Measurements from ENCODE around the gene MINDY4.
A peak's percentile ranks its signal among the peaks of the same experiment; 100 is the strongest.

MINDY4 gene

DNA sequence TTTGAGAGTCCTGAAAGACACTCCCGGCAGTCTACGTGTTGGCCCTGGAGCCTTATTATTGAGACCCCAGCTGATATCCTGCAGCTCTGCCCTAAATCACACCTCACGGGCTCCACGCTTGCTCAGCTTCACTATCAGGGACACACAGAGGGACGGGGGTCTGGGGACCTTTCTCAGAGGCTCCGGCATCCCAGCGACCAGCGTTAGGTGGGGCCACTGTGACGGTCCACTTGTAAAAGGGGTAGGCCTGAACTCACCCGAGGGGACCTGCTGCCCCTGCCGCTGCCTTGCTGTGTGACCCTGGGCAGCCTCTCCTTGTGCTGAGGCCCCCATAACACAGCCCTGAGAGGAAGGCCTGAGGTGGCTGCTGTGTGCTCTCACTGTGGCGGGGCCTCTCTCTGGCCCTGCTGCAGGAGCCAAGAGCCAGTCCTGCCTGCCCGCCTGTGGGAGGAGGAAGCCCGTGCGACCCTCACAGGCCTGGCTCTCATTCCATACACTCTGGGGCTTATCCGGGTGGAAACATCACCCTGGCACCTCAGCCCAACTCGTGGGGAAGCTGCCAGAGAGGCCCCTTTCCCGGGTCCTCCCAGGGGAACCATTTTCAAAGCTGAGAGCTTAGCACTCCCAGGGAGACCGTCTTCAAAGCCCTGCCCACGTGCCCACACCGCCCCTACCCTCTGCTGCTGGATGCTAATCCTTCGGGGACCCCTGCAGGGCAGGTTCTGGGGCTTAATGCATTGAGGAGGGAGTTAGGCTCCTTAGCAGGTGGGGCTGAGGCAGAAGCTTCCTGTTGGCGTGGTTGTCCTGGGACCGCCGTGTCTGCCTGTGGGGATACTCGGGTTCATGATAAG, 162.1 kb downstream of the MINDY4 start:
- peak overlapping the region; percentile 82 for H4K91ac ChIP-seq (ENCODE audit: low read depth, low read length, poor library complexity)
- H3K27ac ChIP-seq (replicated peaks; ENCODE audit: low read length), result no peak overlapping the region
- H3K14ac ChIP-seq (ENCODE audit: low read length), result no peak overlapping the region
- no peak overlapping the region for H3K23ac ChIP-seq (ENCODE audit: low read depth, low read length, poor library complexity)
- no peaks in the 10 kb centered on the region for H3K79me1 ChIP-seq (ENCODE audit: low read depth, low read length)
- no peaks in the 10 kb centered on the region for H3K9me3 ChIP-seq (replicated peaks in 1 of 2; ENCODE audit: control insufficient read depth in 2 of 2, insufficient read depth in 1 of 2, low read depth in 1 of 2, low read length in 2 of 2)
- peak overlapping the region; percentile 69 for H2AK5ac ChIP-seq (ENCODE audit: low read depth, low read length)
- H3K9ac ChIP-seq (ENCODE audit: low read depth, low read length, poor library complexity), result no peak overlapping the region
- no peak overlapping the region for H3K4me2 ChIP-seq (ENCODE audit: insufficient read depth, low read length, poor library complexity, severe bottlenecking)
- peak overlapping the region; percentile 37 for H2AFZ ChIP-seq (ENCODE audit: low read length)
- peak overlapping the region; percentile 67 for H3K18ac ChIP-seq (ENCODE audit: low read length)
- peak overlapping the region; percentile 43 for H2BK5ac ChIP-seq (ENCODE audit: low read length)
- H2BK15ac ChIP-seq (ENCODE audit: low read length), result peak overlapping the region; percentile 38
- H3K4me3 ChIP-seq (ENCODE audit: low read length in 2 of 2), result no peak overlapping the region
- H3K36me3 ChIP-seq (replicated peaks in 1 of 2; ENCODE audit: control insufficient read depth in 2 of 2, insufficient read depth in 2 of 2, low read length in 2 of 2), result no peaks in the 10 kb centered on the region
- no peak overlapping the region for H2BK12ac ChIP-seq (ENCODE audit: low read length)
- WGBS, 2 donors (ENCODE audit: extremely low coverage in 2 of 2, insufficient read length in 2 of 2, insufficient replicate concordance in 1 of 2), result no CpG with 5 or more reads among the region's 26 CpGs
- H3K4ac ChIP-seq (ENCODE audit: low read length), result no peak overlapping the region
- no peak overlapping the region for H2BK120ac ChIP-seq (ENCODE audit: low read depth, low read length)
- H3K27me3 ChIP-seq (ENCODE audit: control insufficient read depth in 3 of 3, insufficient read depth in 3 of 3, low read depth in 1 of 3, low read length in 3 of 3), result peaks cover 0 to 14% (median 0%) of the 10 kb centered on the region in 3 experiments
- no peak for DNase-seq (ENCODE audit: low spot score)
- H4K8ac ChIP-seq (ENCODE audit: low read depth, low read length), result peak overlapping the region; percentile 70
- peaks cover 0 to 11% of the 10 kb centered on the region in 2 donors for H3K4me1 ChIP-seq (ENCODE audit: control insufficient read depth in 2 of 2, insufficient read depth in 1 of 2, low read depth in 1 of 2, low read length in 2 of 2)

DNA sequence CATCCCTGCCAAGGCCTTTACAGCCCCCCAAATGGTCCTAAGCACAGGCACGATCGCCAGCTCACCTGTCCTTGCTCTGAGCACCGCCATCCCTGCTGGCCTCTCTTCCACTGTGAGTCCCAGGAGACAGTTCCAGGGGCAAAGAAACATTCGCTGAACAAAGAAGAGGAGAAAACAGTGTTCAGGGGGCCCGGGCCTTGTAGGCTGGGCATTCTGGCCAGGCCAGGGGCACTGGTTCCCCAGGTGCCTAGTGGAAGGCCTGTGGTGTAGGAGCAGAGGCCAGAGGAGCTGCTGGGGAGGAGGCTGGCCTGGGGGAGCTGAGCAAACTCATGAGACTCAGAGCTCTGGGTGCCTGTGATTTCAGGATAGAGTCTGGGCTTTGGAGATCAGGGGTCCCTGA, 163.0 kb downstream of the MINDY4 start:
- H4K91ac ChIP-seq (ENCODE audit: low read depth, low read length, poor library complexity), result no peak overlapping the region
- no peak overlapping the region for H2AFZ ChIP-seq (ENCODE audit: low read length)
- H3K18ac ChIP-seq (ENCODE audit: low read length), result peak overlapping the region; percentile 41
- no peak overlapping the region for H4K8ac ChIP-seq (ENCODE audit: low read depth, low read length)
- H2BK15ac ChIP-seq (ENCODE audit: low read length), result peak overlapping the region; percentile 6
- no peak overlapping the region for H3K4me3 ChIP-seq (ENCODE audit: low read length in 2 of 2)
- H3K27me3 ChIP-seq (ENCODE audit: control insufficient read depth in 3 of 3, insufficient read depth in 3 of 3, low read depth in 1 of 3, low read length in 3 of 3), result peaks cover 0 to 14% (median 0%) of the 10 kb centered on the region in 3 experiments
- no peak overlapping the region for H2BK120ac ChIP-seq (ENCODE audit: low read depth, low read length)
- no peak overlapping the region for H3K23ac ChIP-seq (ENCODE audit: low read depth, low read length, poor library complexity)
- no peak overlapping the region for H3K4ac ChIP-seq (ENCODE audit: low read length)
- no peak overlapping the region for H3K14ac ChIP-seq (ENCODE audit: low read length)
- no peak overlapping the region for H2AK5ac ChIP-seq (ENCODE audit: low read depth, low read length)
- H3K79me1 ChIP-seq (ENCODE audit: low read depth, low read length), result no peaks in the 10 kb centered on the region
- no peak overlapping the region for H3K9ac ChIP-seq (ENCODE audit: low read depth, low read length, poor library complexity)
- no peaks in the 10 kb centered on the region for H3K36me3 ChIP-seq (replicated peaks in 1 of 2; ENCODE audit: control insufficient read depth in 2 of 2, insufficient read depth in 2 of 2, low read length in 2 of 2)
- no peaks in the 10 kb centered on the region for H3K9me3 ChIP-seq (replicated peaks in 1 of 2; ENCODE audit: control insufficient read depth in 2 of 2, insufficient read depth in 1 of 2, low read depth in 1 of 2, low read length in 2 of 2)
- WGBS, 2 donors (ENCODE audit: extremely low coverage in 2 of 2, insufficient read length in 2 of 2, insufficient replicate concordance in 1 of 2), result no CpG with 5 or more reads among the region's 5 CpGs
- H2BK12ac ChIP-seq (ENCODE audit: low read length), result no peak overlapping the region
- peaks cover 0 to 11% of the 10 kb centered on the region in 2 donors for H3K4me1 ChIP-seq (ENCODE audit: control insufficient read depth in 2 of 2, insufficient read depth in 1 of 2, low read depth in 1 of 2, low read length in 2 of 2)
- H3K27ac ChIP-seq (replicated peaks; ENCODE audit: low read length), result no peak overlapping the region
- DNase-seq (ENCODE audit: low spot score), result no peak
- H2BK5ac ChIP-seq (ENCODE audit: low read length), result no peak overlapping the region
- no peak overlapping the region for H3K4me2 ChIP-seq (ENCODE audit: insufficient read depth, low read length, poor library complexity, severe bottlenecking)

DNA sequence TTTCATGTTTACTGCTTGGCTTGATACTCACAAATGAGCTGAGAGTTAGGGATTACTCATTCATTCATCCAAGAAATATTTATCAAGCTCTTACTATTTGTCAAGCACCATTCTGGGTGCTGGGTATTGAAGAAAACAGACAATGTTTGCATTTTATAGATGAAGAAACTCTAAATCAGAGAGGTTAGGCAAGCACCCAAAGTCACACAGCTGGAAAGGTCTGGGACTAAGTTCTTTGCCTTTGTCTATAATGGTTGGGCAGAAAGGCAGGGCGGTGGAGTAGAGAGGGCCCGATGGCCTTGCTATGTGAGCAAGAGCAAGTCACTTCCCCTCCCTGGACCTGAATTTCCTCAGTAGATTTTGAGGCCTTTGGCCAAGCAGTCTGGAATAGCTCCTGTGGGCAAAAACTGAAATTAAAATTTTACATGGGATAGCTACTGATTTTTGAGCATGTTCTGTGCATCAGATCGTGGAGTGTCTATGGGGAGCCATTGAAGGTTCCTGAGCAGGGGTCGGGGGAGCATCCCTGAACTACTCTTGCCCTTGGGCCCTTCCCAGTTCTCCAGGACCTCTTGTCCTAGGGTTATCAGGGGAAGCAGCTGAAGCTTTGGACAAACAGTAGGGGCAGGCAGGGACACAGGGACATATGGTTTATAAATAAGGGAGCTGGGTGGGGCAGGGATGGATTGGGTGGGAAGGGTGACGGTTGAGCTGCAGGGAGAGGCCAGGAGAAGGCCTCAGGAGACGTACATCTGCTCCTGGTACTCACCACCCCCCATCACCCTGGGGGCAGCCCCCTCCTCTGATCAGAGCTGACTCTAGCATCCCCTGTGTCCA, 163.7 kb downstream of the MINDY4 start:
- Histone ChIP-seq H3K9ac (ENCODE audit: low read depth, low read length, poor library complexity) (no peak overlapping the region), H3K4me1 (ENCODE audit: control insufficient read depth in 2 of 2, insufficient read depth in 1 of 2, low read depth in 1 of 2, low read length in 2 of 2) (peaks cover 0 to 11% of the 10 kb centered on the region in 2 donors), H3K4me2 (ENCODE audit: insufficient read depth, low read length, poor library complexity, severe bottlenecking) (no peak overlapping the region), H3K14ac (ENCODE audit: low read length) (no peak overlapping the region), H2AK5ac (ENCODE audit: low read depth, low read length) (no peak overlapping the region), H3K27ac (replicated peaks; ENCODE audit: low read length) (no peak overlapping the region), H2BK120ac (ENCODE audit: low read depth, low read length) (no peak overlapping the region), H3K18ac (ENCODE audit: low read length) (peak overlapping the region; percentile 46), H4K91ac (ENCODE audit: low read depth, low read length, poor library complexity) (no peak overlapping the region), H2BK5ac (ENCODE audit: low read length) (no peak overlapping the region), H2BK12ac (ENCODE audit: low read length) (no peak overlapping the region), H3K4me3 (ENCODE audit: low read length in 2 of 2) (no peak overlapping the region), H3K23ac (ENCODE audit: low read depth, low read length, poor library complexity) (no peak overlapping the region), H3K4ac (ENCODE audit: low read length) (no peak overlapping the region), H2BK15ac (ENCODE audit: low read length) (no peak overlapping the region), H3K27me3 (ENCODE audit: control insufficient read depth in 3 of 3, insufficient read depth in 3 of 3, low read depth in 1 of 3, low read length in 3 of 3) (peaks cover 0 to 11% (median 0%) of the 10 kb centered on the region in 3 experiments), H4K8ac (ENCODE audit: low read depth, low read length) (no peak overlapping the region), H2AFZ (ENCODE audit: low read length) (no peak overlapping the region), H3K9me3 (replicated peaks in 1 of 2; ENCODE audit: control insufficient read depth in 2 of 2, insufficient read depth in 1 of 2, low read depth in 1 of 2, low read length in 2 of 2) (no peaks in the 10 kb centered on the region), H3K79me1 (ENCODE audit: low read depth, low read length) (no peaks in the 10 kb centered on the region), H3K36me3 (replicated peaks in 1 of 2; ENCODE audit: control insufficient read depth in 2 of 2, insufficient read depth in 2 of 2, low read length in 2 of 2) (no peaks in the 10 kb centered on the region)
- no peak for DNase-seq (ENCODE audit: low spot score)
- no CpG with 5 or more reads among the region's 6 CpGs for WGBS, 2 donors (ENCODE audit: extremely low coverage in 2 of 2, insufficient read length in 2 of 2, insufficient replicate concordance in 1 of 2)

DNA sequence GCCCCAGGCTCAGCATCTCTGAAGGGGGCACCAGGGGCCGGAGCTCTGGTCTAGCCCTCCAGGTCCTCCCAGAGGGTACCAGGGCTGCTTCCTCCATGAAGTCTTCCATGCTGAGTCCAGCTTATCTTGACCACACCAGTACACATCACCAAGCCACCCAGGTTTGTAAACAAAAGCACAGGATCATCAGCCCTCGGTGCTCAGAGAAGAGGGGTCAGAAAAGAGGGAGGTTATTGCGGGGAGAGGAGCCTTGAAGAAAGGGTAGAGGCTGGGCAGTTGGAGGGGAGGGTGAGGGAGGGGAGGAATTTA, 164.3 kb downstream of the MINDY4 start:
- Histone ChIP-seq H3K4me1 (ENCODE audit: control insufficient read depth in 2 of 2, insufficient read depth in 1 of 2, low read depth in 1 of 2, low read length in 2 of 2) (peaks cover 0 to 11% of the 10 kb centered on the region in 2 donors), H2AK5ac (ENCODE audit: low read depth, low read length) (no peak overlapping the region), H4K91ac (ENCODE audit: low read depth, low read length, poor library complexity) (no peak overlapping the region), H3K27ac (replicated peaks; ENCODE audit: low read length) (no peak overlapping the region), H3K23ac (ENCODE audit: low read depth, low read length, poor library complexity) (no peak overlapping the region), H3K36me3 (replicated peaks in 1 of 2; ENCODE audit: control insufficient read depth in 2 of 2, insufficient read depth in 2 of 2, low read length in 2 of 2) (no peaks in the 10 kb centered on the region), H2AFZ (ENCODE audit: low read length) (no peak overlapping the region), H3K9me3 (replicated peaks in 1 of 2; ENCODE audit: control insufficient read depth in 2 of 2, insufficient read depth in 1 of 2, low read depth in 1 of 2, low read length in 2 of 2) (no peaks in the 10 kb centered on the region), H2BK5ac (ENCODE audit: low read length) (no peak overlapping the region), H3K27me3 (ENCODE audit: control insufficient read depth in 3 of 3, insufficient read depth in 3 of 3, low read depth in 1 of 3, low read length in 3 of 3) (peaks cover 0 to 11% (median 0%) of the 10 kb centered on the region in 3 experiments), H2BK12ac (ENCODE audit: low read length) (no peak overlapping the region), H3K14ac (ENCODE audit: low read length) (no peak overlapping the region), H3K4me2 (ENCODE audit: insufficient read depth, low read length, poor library complexity, severe bottlenecking) (no peak overlapping the region), H3K4ac (ENCODE audit: low read length) (no peak overlapping the region), H3K9ac (ENCODE audit: low read depth, low read length, poor library complexity) (no peak overlapping the region), H2BK120ac (ENCODE audit: low read depth, low read length) (no peak overlapping the region), H3K4me3 (ENCODE audit: low read length in 2 of 2) (no peak overlapping the region), H3K18ac (ENCODE audit: low read length) (peak overlapping the region; percentile 46), H4K8ac (ENCODE audit: low read depth, low read length) (no peak overlapping the region), H2BK15ac (ENCODE audit: low read length) (no peak overlapping the region), H3K79me1 (ENCODE audit: low read depth, low read length) (no peaks in the 10 kb centered on the region)
- WGBS, 2 donors (ENCODE audit: extremely low coverage in 2 of 2, insufficient read length in 2 of 2, insufficient replicate concordance in 1 of 2), result no CpG with 5 or more reads among the region's 3 CpGs
- no peak for DNase-seq (ENCODE audit: low spot score)
